ENCODE results near the gene KCNK4.

Gene KCNK4

GRCh38 chr11:64347193-64347867, 56.2 kb downstream of the KCNK4 start:
- DNase-seq (ENCODE audit: low spot score) = no peak

DNA sequence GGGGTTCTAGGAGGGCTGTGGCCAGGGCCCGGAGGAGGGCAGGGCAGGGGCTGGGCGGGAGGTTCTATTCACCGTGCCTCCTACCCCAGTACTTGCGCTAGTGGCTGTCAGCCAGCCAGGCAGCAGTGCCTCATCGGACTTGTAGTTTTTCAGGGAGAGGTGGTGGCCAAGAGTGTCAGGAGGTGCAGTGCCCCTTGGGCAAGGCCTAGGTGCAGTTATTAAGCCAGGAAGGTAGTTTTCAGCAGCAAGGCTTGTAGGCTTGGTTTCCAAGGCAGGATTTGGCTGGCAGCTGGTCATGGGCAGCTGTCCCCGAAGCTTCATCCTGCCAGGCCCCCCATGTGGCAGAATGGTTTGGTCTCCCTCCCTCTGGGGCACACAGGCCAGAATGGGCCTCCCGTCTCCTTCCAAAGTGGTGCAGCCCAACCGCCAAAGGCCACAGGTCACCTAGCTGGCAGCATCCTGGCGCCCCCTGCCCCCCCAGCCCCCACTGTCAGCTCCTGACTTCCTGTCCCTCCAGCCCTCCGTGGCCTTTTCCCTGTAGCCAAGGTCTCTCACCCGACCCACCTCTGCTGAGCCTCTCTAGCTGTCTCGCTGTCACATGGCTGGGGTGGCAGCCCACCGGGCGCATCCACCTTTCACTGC, 57.4 kb downstream of the KCNK4 start:
- peak; percentile 58 for DNase-seq (ENCODE audit: low spot score)

DNA sequence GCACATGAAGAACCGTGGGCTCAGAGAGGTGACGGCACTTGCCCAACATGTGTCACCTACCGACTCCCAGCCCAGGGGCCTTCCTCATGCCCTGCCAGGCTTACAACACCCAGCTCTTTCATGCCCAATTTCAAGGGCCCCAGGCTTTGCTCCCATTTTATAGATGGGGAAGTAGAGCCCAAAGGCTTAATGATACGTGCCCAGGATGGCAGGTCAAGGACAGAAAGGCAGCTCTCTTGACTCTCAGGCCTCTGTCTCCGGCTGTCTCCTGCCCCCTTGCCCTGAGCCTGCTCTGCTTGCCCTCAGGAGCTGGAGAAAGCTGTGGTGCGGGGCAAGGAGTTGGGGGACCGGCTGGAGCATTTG, 57.9 kb downstream of the KCNK4 start:
- DNase-seq (ENCODE audit: low spot score) = no peak

DNA sequence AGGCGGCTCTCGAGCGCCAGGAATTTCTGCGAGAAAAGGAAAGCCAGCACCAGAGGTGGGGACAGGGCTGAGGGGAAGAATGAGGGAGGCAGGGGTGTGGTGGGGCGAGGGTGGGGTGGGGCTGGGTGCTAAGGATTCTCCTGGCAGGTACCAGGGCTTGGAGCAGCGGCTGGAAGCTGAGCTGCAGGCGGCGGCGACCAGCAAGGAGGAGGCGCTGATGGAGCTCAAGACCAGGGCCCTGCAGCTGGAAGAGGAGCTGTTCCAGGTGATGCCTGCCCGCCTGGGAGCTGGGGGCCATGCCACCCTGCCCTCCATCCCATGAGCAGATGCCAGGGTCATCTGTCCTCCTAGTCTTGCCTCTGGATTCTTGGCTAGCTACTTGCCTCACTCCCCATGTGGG, 58.3 kb downstream of the KCNK4 start:
- DNase-seq (ENCODE audit: low spot score) = no peak

Measured in ecto neural progenitor cell (in vitro differentiated cells).